Limb (tissue), 2 donors: ENCODE measurements around the gene PRKG1.

Source experiments
- DNase-seq, 2 donors: peaks; one replicate each; pipeline ENCODE4 v3.0.0-alpha.2; 2016; ENCODE audit errors: extremely low spot score in 2 of 2

PRKG1 gene

DNA sequence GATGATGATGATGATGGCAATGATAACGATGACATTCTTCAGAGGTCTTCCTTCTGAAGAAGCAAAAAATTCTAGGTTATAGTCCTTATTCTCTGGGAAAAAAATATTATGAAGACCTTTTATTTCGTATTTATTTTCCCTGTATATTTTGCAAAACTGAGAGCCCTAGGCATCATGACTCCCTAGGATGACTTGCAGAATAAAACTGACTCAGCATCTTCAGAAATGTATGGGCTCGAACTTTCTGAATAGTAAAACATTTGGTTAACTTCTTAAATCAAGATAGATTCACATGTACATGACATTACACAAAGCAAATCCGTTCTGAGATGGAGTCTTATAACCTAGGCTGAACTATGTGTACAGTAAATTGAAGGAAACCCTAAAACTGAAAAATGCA lies 1269.2 kb downstream of the PRKG1 start:
- DNase-seq = no peak

DNA sequence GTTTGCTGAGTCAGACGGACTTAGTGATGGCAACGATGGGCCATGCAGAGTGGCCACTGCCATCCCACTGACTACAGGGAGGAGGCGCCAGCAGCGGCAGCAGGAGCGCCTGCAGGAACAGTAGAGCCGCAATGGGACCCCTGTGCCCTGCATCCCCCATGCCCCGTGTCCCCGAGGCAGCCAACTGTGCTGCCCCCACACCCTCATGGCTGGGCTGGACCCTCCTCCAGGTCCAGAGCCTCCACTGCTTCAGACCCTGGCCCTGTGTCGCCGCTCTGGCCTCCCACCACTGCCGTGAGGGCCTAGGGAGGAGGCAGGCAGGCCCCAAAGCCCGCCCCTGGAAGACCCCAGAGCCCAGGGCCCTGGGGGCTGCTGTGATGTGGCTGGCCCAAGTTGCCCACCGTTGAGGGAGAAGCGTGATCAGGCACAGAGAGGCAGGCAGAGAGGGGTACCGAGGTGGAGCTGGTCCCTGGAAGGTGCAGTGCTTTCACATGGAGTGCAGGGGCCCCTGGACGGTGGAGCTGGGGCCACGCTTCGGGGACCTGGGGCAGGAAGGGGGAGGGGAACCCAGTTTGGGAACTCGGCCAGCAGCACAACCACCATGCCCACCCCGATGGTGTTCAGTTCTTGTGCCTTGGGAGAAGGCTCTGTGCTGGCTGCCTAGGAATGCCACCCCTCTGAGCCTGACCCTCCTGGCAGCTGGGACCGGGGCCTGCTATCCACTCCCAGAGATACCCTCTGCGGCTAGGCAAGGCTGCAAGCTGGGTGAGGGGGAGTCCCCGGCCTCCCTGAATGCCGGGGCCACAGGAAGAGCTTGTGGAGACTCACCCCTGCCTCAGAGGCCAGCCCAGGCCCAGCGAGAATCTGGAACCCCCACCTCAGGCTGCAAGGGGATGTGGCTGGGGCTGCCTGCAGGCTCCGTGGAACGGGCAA lies 1272.4 kb downstream of the PRKG1 start:
- peak in 1 of 2 donors; percentile 24 for DNase-seq

DNA sequence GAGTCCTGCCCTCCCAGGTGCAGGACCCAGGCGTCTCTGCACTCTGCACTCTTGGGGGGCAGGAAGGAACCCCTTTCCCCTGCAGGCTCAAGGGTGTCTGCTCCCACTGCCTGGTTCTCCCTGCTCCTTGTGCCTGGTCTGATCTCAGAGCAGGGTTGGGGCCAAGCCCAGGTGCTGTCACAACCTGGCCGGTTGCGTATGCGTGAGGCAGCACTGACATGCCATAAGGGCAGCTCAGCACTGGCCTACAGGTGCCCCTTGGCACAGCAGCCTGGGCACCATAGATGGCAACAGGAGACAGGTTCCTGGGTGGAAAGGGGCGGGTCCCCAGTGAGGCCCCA lies 1273.0 kb downstream of the PRKG1 start:
- DNase-seq = no peak
